Cardiac muscle cell (in vitro differentiated cells and primary cell): Measurements from ENCODE around the gene CDHR3. TPM values are rescaled to one million over a fixed set of nuclear protein-coding genes. Genes with fewer than 3 reads are reported as not detected.

Experiments
- DNase-seq, 2 donors: peaks; one replicate each; pipeline versions ENCODE4 v3.0.0 to v3.0.0-alpha.2; 2010 to 2017; ENCODE audit warnings: low read depth in 1 of 2, low spot score in 1 of 2
- H3K27ac ChIP-seq: fragments of 200-600 bp; sonication (generic); 2 replicates; pipeline ENCODE4 v1.5.1; 2016
- H3K27me3 ChIP-seq: fragments of 200-600 bp; sonication (generic); 2 replicates; pipeline ENCODE4 v1.6.0; 2016; ENCODE audit warnings: control low read depth
- H3K36me3 ChIP-seq: fragments of 200-600 bp; sonication (generic); 2 replicates; pipeline ENCODE4 v1.5.1; 2016; ENCODE audit warnings: control low read depth
- H3K4me1 ChIP-seq: fragments of 200-600 bp; sonication (generic); 2 replicates; pipeline ENCODE4 v1.8.1; 2017; ENCODE audit warnings: low read depth, mild to moderate bottlenecking, mixed run types
- H3K4me3 ChIP-seq: fragments of 200-600 bp; sonication (generic); 2 replicates; pipeline ENCODE4 v1.5.1; 2016; ENCODE audit warnings: mild to moderate bottlenecking
- H3K9me3 ChIP-seq: fragments of 200-600 bp; sonication (generic); 2 replicates; pipeline ENCODE4 v1.5.1; 2017; ENCODE audit warnings: low read depth, mild to moderate bottlenecking, control low read depth
- CTCF ChIP-seq: IDR thresholded peaks from 2 replicates; pipeline ENCODE4 v1.5.1; 2012; ENCODE audit warnings: low read depth, mild to moderate bottlenecking, low read length
- polyA plus RNA-seq: library from polyadenylated mRNA; unstranded; fragments of >200 nt; fragmentation: Nextera tagmentation; extraction: Ambion mirVana; gene quantifications from 2 replicates; pipeline ENCODE4 v1.2.1, GENCODE V29; 2016
- total RNA-seq: library from RNA; depleted of rRNA; stranded (reverse); fragments of >200 nt; gene quantifications from 2 replicates; pipeline ENCODE4 v1.2.3, GENCODE V29; 2016

Gene CDHR3
- total and polyA plus RNA-seq, 2 experiments from 2014 or later = 9.3 to 12.2 TPM

- peak in 1 of 2 donors; percentile 52 for DNase-seq
- no peaks in the 10 kb centered on the region for H3K36me3 ChIP-seq
- H3K4me3 ChIP-seq = no peak overlapping the region
- no peaks in the 10 kb centered on the region for H3K27me3 ChIP-seq
- no peaks in the 10 kb centered on the region for H3K9me3 ChIP-seq
- TF ChIP-seq CTCF = no peak
- peak overlapping the region; percentile 58 for H3K27ac ChIP-seq
- peaks cover under 1% of the 10 kb centered on the region for H3K4me1 ChIP-seq
Observed at GRCh38 chr7:106010331-106010730, 47.3 kb downstream of the CDHR3 start.

DNA sequence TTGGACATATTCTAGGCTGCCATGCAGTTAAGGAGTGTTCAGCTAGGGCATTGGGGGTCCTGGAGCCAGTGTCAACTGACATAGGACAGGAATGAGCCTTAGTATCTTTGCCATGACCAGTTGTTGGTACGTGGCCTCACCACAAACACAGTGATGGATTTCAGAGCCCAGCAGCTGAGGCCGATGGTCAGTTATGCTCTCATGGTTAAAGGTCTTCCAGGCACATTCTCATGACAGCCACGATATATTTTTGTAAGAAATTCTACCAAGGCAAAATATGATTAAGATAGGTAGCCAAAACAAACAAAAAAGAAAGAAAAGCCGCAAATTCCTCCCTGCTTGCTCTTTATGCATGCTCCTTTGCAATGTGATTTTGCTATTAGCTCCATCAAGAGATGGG lies 47.8 kb downstream of the CDHR3 start:
- Histone ChIP-seq H3K36me3 (no peaks in the 10 kb centered on the region), H3K9me3 (no peaks in the 10 kb centered on the region), H3K4me1 (peaks cover 5% of the 10 kb centered on the region), H3K27me3 (no peaks in the 10 kb centered on the region), H3K4me3 (no peak overlapping the region), H3K27ac (no peak overlapping the region)
- TF ChIP-seq CTCF = no peak
- no peak for DNase-seq

- no peak overlapping the region for H3K4me3 ChIP-seq
- no peaks in the 10 kb centered on the region for H3K27me3 ChIP-seq
- no peaks in the 10 kb centered on the region for H3K9me3 ChIP-seq
- peaks cover 13% of the 10 kb centered on the region for H3K4me1 ChIP-seq
- no peaks in the 10 kb centered on the region for H3K36me3 ChIP-seq
- no peak for DNase-seq
- no peak overlapping the region for H3K27ac ChIP-seq
- no peak for TF ChIP-seq CTCF
Observed at GRCh38 chr7:106012184-106012583, 49.1 kb downstream of the CDHR3 start.

GRCh38 chr7:106012935-106013439 lies 49.9 kb downstream of the CDHR3 start:
- Histone ChIP-seq H3K4me1 (peaks cover 13% of the 10 kb centered on the region), H3K27ac (no peak overlapping the region), H3K4me3 (no peak overlapping the region), H3K36me3 (no peaks in the 10 kb centered on the region), H3K9me3 (no peaks in the 10 kb centered on the region), H3K27me3 (no peaks in the 10 kb centered on the region)
- no peak for TF ChIP-seq CTCF
- peak; percentile 55 to 83 for DNase-seq

DNA sequence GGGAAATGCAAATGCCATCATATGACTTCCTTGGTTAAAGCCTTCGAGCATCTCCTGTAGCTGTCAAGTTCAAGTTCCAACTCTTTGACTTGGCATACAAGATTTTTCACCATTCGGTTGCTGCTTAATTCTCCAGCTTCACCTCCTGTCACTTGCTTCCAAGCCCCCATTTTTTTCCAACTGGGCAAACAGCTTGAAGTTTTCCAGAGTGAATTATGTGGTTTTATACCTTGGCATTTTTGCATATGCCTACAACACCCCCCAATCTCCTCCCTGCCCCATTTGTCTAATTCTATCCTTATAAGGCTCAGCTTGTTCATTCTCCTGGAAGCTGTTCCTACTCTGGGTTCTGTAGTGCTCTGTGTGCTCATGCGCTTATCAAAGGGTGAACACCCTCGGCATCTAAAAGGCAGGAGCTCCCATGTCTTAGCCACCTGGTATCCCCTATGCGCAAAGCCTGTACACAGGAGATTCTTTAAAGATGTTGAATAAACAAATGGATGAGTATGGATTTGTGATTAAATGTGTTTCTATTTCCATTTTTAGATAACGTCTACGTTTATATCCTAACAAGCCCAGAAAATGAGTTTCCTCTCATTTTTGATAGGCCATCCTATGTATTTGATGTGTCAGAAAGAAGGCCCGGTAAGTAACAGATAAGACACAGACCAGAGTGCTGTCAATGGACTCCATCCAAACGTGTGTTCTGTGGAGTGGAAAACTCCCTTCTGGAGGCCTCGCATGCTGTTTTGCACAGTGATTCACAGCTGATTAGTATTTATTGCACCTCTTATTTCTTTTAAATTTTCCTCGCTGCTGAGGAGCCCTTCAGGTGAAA lies 52.5 kb downstream of the CDHR3 start:
- Histone ChIP-seq H3K4me1 (peaks cover 13% of the 10 kb centered on the region), H3K36me3 (no peaks in the 10 kb centered on the region), H3K9me3 (no peaks in the 10 kb centered on the region), H3K4me3 (no peak overlapping the region), H3K27ac (no peak overlapping the region), H3K27me3 (no peaks in the 10 kb centered on the region)
- TF ChIP-seq CTCF = no peak
- DNase-seq = peak in 1 of 2 donors; percentile 30
